Coronary artery (tissue), 2 donors: ENCODE data around the gene LRRC28.

ENCODE experiments used
- DNase-seq: peaks from one replicate; pipeline ENCODE4 v3.0.0-alpha.2; 2017; ENCODE audit warnings: low spot score
- H3K27ac ChIP-seq, 2 donors: fragments of 200-600 bp; sonication (generic); one replicate each; pipeline ENCODE4 v1.5.1; 2016 to 2019
- H3K4me3 ChIP-seq: fragments of 200-600 bp; sonication (generic); 2 replicates; pipeline ENCODE4 v1.5.1; 2016; ENCODE audit warnings: mild to moderate bottlenecking, moderate library complexity
- CTCF ChIP-seq: fragments of 200-600 bp; sonication (generic); IDR thresholded peaks from one replicate; pipeline ENCODE4 v1.5.1; 2019; ENCODE audit warnings: antibody characterized with exemption

LRRC28 gene

GRCh38 chr15:99423186-99424130, 172.2 kb downstream of the LRRC28 start:
- DNase-seq, result no peak
- no peak overlapping the region for H3K27ac ChIP-seq
- no peak for TF ChIP-seq CTCF
- no peak overlapping the region for H3K4me3 ChIP-seq

- TF ChIP-seq CTCF, result no peak
- DNase-seq, result no peak
- Histone ChIP-seq H3K27ac (peak overlapping the region in 1 of 2 donors; percentile 92), H3K4me3 (no peak overlapping the region)
These were observed 172.9 kb downstream of the LRRC28 start for GRCh38 chr15:99424131-99424571.

GRCh38 chr15:99424978-99425656, 173.8 kb downstream of the LRRC28 start:
- DNase-seq, result peak; percentile 84
- no peak overlapping the region for H3K4me3 ChIP-seq
- no peak for TF ChIP-seq CTCF
- H3K27ac ChIP-seq, result peak overlapping the region; percentile 56 to 92

- DNase-seq, result no peak
- H3K4me3 ChIP-seq, result no peak overlapping the region
- TF ChIP-seq CTCF, result no peak
- peak overlapping the region; percentile 56 to 92 for H3K27ac ChIP-seq
These were observed 174.5 kb downstream of the LRRC28 start for GRCh38 chr15:99425657-99426301.

- TF ChIP-seq CTCF, result no peak
- peak overlapping the region in 1 of 2 donors; percentile 92 for H3K27ac ChIP-seq
- H3K4me3 ChIP-seq, result no peak overlapping the region
- DNase-seq, result no peak
These were observed 175.3 kb downstream of the LRRC28 start for GRCh38 chr15:99426431-99427105.

- no peak for TF ChIP-seq CTCF
- no peak overlapping the region for H3K27ac ChIP-seq
- H3K4me3 ChIP-seq, result no peak overlapping the region
- no peak for DNase-seq
These were observed 175.9 kb downstream of the LRRC28 start for GRCh38 chr15:99427210-99427609.
